WI38 (cell line): ENCODE measurements around the gene DARS1.
"Not testable (repeated sequence)": the region's sequence is repeated elsewhere in the genome, so short reads cannot be mapped to it uniquely, and the experiment has no call there.

Experiments
- H3K4me3 ChIP-seq: 2 replicates; pipeline ENCODE4 v1.5.1; 2011; ENCODE audit warnings: low read depth, mild to moderate bottlenecking, control low read depth, low read length
- CTCF ChIP-seq: IDR thresholded peaks from 2 replicates; pipeline ENCODE4 v1.5.1; 2012; ENCODE audit warnings: low read depth, mild to moderate bottlenecking, control low read depth, low read length

DARS1 gene

DNA sequence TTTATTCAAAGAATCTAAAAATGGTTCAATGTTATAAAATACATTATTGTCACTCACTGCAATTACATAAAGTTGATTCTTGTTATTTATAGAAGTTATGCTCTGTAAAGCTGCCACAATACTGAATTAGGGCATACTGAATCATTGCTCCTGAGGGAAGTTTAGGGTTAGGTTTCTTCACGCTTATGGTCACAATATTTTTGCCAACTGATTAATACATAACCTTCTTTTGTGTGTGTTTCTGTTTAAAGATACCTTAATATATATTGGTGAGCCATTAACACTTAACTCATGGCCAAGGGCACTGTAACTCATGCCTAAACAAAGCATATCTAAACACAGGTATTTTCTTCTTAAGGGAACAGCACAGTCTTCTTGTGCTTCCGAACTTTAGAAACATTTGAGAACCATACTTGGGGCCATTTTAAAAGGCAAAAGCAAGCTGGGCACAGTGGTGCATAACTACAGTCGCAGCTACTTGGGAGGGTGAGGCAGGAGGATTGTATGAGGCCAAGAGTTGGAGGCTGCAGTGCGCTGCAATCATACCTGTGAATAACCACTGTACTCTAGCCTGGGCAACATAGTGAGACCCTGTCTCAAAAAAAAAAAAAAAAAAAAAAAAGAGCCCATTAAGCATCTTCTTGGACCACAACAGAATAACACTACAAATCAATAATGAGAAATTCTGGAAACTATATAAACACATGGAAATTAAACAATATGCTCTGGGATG lies 15.6 kb downstream of the DARS1 start:
- H3K4me3 ChIP-seq: no peak overlapping the region
- no peak for TF ChIP-seq CTCF

GRCh38 chr2:135965756-135966155 lies 19.7 kb downstream of the DARS1 start:
- TF ChIP-seq CTCF: no peak

DNA sequence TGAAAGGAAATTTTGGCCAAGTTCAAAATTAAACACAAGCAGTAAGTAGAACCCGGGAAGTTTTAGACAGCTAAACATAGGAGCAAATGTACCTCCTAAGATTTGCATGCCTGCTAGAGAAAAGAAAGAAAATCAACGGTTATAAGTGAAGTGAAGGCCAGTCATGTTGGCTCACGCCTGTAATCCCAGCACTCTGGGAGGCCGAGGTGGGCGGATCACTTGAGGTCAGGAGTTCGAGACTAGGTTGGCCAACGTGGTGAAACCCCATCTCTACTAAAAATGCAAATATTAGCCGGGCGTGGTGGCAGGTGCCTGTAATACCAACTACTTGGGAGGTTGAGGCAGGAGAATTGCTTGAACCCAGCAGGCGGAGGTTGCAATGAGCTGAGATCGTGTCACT lies 21.0 kb downstream of the DARS1 start:
- H3K4me3 ChIP-seq: not testable (repeated sequence)

More at GRCh38 chr2:135965756-135966155, 19.7 kb downstream of the DARS1 start:
- no peak overlapping the region for H3K4me3 ChIP-seq

- TF ChIP-seq CTCF: no peak
These were observed 21.6 kb downstream of the DARS1 start for GRCh38 chr2:135963841-135964240.

DNA sequence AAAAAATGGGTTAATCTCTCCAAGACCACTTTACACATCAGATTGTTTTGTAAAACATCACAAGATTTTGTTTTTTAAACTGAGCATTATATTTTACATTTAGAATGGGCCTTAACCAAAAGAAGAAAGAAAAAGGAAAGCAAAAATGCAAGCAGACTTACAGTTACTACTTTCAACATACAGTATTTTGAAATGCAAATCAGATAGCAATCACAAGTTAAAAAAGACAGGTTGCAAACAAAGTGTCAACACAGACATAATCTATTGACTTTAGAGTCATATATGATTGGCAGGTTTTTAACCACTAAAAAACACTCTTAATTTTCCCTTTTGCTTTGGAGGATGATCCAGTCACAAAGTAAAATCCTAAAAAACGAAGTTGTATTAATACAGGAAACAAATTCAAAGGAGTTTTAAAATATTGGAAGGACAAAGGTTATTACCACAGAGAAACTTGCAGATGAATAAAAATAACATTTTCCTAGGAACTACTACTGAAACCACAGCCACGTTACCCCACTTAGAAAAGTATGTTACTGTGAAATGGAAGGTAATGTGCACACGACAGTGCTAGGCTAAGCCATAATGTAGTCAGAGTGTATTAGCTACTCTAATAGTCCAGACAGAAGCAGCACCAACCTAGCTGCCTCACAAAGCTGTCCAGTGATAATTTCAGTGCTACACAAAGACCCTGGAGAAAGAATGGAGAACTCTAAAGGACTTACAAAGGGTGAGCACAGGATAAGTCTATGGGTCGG lies 22.9 kb downstream of the DARS1 start:
- H3K4me3 ChIP-seq: no peak overlapping the region

More at GRCh38 chr2:135963841-135964240, 21.6 kb downstream of the DARS1 start:
- H3K4me3 ChIP-seq: no peak overlapping the region

GRCh38 chr2:135960656-135961551 lies 24.5 kb downstream of the DARS1 start:
- TF ChIP-seq CTCF: no peak
- H3K4me3 ChIP-seq: no peak overlapping the region

More for the DNA sequence above, 22.9 kb downstream of the DARS1 start:
- TF ChIP-seq CTCF: no peak

GRCh38 chr2:135960150-135960549 lies 25.3 kb downstream of the DARS1 start:
- H3K4me3 ChIP-seq: no peak overlapping the region
- no peak for TF ChIP-seq CTCF

- H3K4me3 ChIP-seq: not testable (repeated sequence)
These were observed 26.5 kb downstream of the DARS1 start for GRCh38 chr2:135958927-135959326.
